Endothelial cell of umbilical vein (primary cell): ENCODE results near the gene RNU2-1.

Experiments
- EZH2 ChIP-seq: IDR thresholded peaks from 2 replicates; pipeline ENCODE4 v1.6.1; 2012; ENCODE audit warnings: borderline replicate concordance, low read depth, mild to moderate bottlenecking, moderate library complexity, low read length, inconsistent platforms; ENCODE audit not compliant: severe bottlenecking
- FOS ChIP-seq: IDR thresholded peaks from 2 replicates; pipeline ENCODE4 v1.6.1; 2011; ENCODE audit warnings: mild to moderate bottlenecking, low read length, moderate library complexity, borderline replicate concordance; ENCODE audit not compliant: insufficient read depth
- MAX ChIP-seq: IDR thresholded peaks from 2 replicates; pipeline ENCODE4 v1.6.1; 2011; ENCODE audit not compliant: insufficient read depth, insufficient read length
- MYC ChIP-seq: IDR thresholded peaks from one replicate; pipeline ENCODE4 v1.6.1; 2011; ENCODE audit warnings: mild to moderate bottlenecking, low read depth, low read length
- POLR2A ChIP-seq: IDR thresholded peaks from 2 replicates; pipeline ENCODE4 v1.6.1; 2012; ENCODE audit warnings: low read depth, mild to moderate bottlenecking, control low read depth, low read length
- TF ChIP-seq, protein P1 (sequence below), 2 donors: IDR thresholded peaks; 1 replicate in 1 of 2; 2 replicates in 1 of 2; pipeline ENCODE4 v1.5.1; 2011; ENCODE audit warnings: low read length in 2 of 2, mild to moderate bottlenecking in 2 of 2, moderate library complexity in 2 of 2, control low read depth in 1 of 2, inconsistent platforms in 1 of 2, low read depth in 1 of 2; ENCODE audit not compliant: insufficient read depth in 1 of 2; ENCODE audit errors: extremely low read depth in 1 of 2

GRCh38 chr17:43199633-43200032, 34.1 kb downstream of the RNU2-1 start:
- TF ChIP-seq, protein P1, sequence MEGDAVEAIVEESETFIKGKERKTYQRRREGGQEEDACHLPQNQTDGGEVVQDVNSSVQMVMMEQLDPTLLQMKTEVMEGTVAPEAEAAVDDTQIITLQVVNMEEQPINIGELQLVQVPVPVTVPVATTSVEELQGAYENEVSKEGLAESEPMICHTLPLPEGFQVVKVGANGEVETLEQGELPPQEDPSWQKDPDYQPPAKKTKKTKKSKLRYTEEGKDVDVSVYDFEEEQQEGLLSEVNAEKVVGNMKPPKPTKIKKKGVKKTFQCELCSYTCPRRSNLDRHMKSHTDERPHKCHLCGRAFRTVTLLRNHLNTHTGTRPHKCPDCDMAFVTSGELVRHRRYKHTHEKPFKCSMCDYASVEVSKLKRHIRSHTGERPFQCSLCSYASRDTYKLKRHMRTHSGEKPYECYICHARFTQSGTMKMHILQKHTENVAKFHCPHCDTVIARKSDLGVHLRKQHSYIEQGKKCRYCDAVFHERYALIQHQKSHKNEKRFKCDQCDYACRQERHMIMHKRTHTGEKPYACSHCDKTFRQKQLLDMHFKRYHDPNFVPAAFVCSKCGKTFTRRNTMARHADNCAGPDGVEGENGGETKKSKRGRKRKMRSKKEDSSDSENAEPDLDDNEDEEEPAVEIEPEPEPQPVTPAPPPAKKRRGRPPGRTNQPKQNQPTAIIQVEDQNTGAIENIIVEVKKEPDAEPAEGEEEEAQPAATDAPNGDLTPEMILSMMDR (IDR thresholded peaks at IDR 0.05; ENCODE audit: extremely low read depth in 1 of 2, insufficient read depth in 1 of 2, low read depth in 1 of 2, low read length in 2 of 2): no peak
- TF ChIP-seq POLR2A: no peak
- TF ChIP-seq MAX: no peak
- no peak for TF ChIP-seq MYC
- no peak for TF ChIP-seq EZH2
- TF ChIP-seq FOS: no peak
